OCI-LY7 (cell line): ENCODE measurements around the gene SPO11. TPM values are rescaled to one million over a fixed set of nuclear protein-coding genes. Genes with fewer than 3 reads are reported as not detected.

ENCODE experiments used
- Bru-seq: library from RNA; stranded (reverse); fragments of 400-500 nt; gene quantifications from one replicate; lab custom pipeline; 2021; lab: Mats Ljungman, UMichigan
- BruChase-seq, 2 experiments: library from RNA; stranded (reverse); fragments of 400-500 nt; gene quantifications; one replicate each; lab custom pipeline; 2021; lab: Mats Ljungman, UMichigan
- BruUV-seq: library from RNA; stranded (reverse); fragments of 400-500 nt; replicated peaks from 2 replicates; lab custom pipeline; 2021; lab: Mats Ljungman, UMichigan
- CTCF ChIA-PET: fragments of 300-600 bp; sonication (Branson Sonifier 250); formaldehyde crosslinking; loops from one replicate; lab custom pipeline; 2022; ENCODE audit warnings: antibody characterized with exemption; ENCODE audit not compliant: unreplicated experiment; lab: Charles Lee
- POLR2A ChIA-PET: fragments of 300-600 bp; sonication (Branson Sonifier 250); formaldehyde crosslinking; loops from one replicate; lab custom pipeline; 2022; ENCODE audit warnings: antibody characterized with exemption; lab: Charles Lee
- DNase-seq: peaks from one replicate; pipeline ENCODE4 v3.0.0-alpha.2; 2015; ENCODE audit warnings: low spot score
- H2AFZ ChIP-seq: fragments of 200-600 bp; sonication (generic), shearing (Covaris generic); 2 replicates; pipeline ENCODE4 v1.6.1; 2014; ENCODE audit warnings: mild to moderate bottlenecking, antibody characterized with exemption, low read length, moderate library complexity
- H3K27ac ChIP-seq: fragments of 200-600 bp; sonication (generic); 2 replicates; pipeline ENCODE4 v1.5.1; 2014; ENCODE audit warnings: mixed run types, low read depth, mild to moderate bottlenecking, moderate library complexity, low read length, inconsistent platforms; ENCODE audit not compliant: poor library complexity, severe bottlenecking
- H3K36me3 ChIP-seq: fragments of 200-600 bp; sonication (generic); 2 replicates; pipeline ENCODE4 v1.6.1; 2014; ENCODE audit warnings: mild to moderate bottlenecking, antibody characterized with exemption, low read length, moderate library complexity, mixed read lengths; ENCODE audit not compliant: insufficient read depth
- H3K4me1 ChIP-seq: fragments of 200-600 bp; sonication (generic); 2 replicates; pipeline ENCODE4 v1.5.1; 2014; ENCODE audit warnings: mild to moderate bottlenecking, low read length; ENCODE audit not compliant: insufficient read depth, poor library complexity, severe bottlenecking
- H3K4me2 ChIP-seq: fragments of 200-600 bp; sonication (generic); 2 replicates; pipeline ENCODE4 v1.6.1; 2014; ENCODE audit warnings: mild to moderate bottlenecking, low read length
- H3K4me3 ChIP-seq: fragments of 200-600 bp; sonication (generic); 2 replicates; pipeline ENCODE4 v1.5.1; 2014; ENCODE audit warnings: mild to moderate bottlenecking, low read depth, low read length; ENCODE audit not compliant: poor library complexity, severe bottlenecking
- H3K79me2 ChIP-seq: fragments of 200-600 bp; sonication (generic); 2 replicates; pipeline ENCODE4 v1.6.1; 2016; ENCODE audit warnings: low read depth, mild to moderate bottlenecking, low read length, moderate library complexity, mixed read lengths; ENCODE audit not compliant: insufficient read depth
- H3K9me2 ChIP-seq: fragments of 200-600 bp; sonication (generic); 2 replicates; pipeline ENCODE4 v1.6.1; 2016; ENCODE audit warnings: mild to moderate bottlenecking, low read length, mixed read lengths; ENCODE audit not compliant: insufficient read depth
- H3K9me3 ChIP-seq: fragments of 200-600 bp; sonication (generic); 2 replicates; pipeline ENCODE4 v1.6.1; 2014; ENCODE audit warnings: mild to moderate bottlenecking, mixed run types, low read length, mixed read lengths
- H4K20me1 ChIP-seq: fragments of 200-600 bp; sonication (generic); 2 replicates; pipeline ENCODE4 v1.6.1; 2014; ENCODE audit warnings: mild to moderate bottlenecking, antibody characterized with exemption, low read length, moderate library complexity, mixed read lengths; ENCODE audit not compliant: insufficient read depth
- CTCF ChIP-seq: fragments of 200-600 bp; sonication (generic); conservative IDR thresholded peaks from 2 replicates; pipeline ENCODE4 v1.5.1; 2014; ENCODE audit warnings: mild to moderate bottlenecking, antibody characterized with exemption, low read length, moderate library complexity, mixed read lengths
- EZH2phosphoT487 ChIP-seq: fragments of 200-600 bp; sonication (generic); IDR thresholded peaks from 2 replicates; pipeline ENCODE4 v1.6.1; 2018; ENCODE audit warnings: low read depth, borderline replicate concordance, mild to moderate bottlenecking, mixed run types, antibody characterized with exemption, low read length, moderate library complexity, mixed read lengths
- intact Hi-C: fragments of 100-400 bp; cut with micrococcal nuclease; formaldehyde crosslinking; loops from one replicate; pipeline ENCODE4 v1.10.0; 2022; ENCODE audit not compliant: unreplicated experiment
- long read RNA-seq: library from polyadenylated mRNA; stranded (forward); transcript quantifications from one replicate; pipeline ENCODE4 v2.0.0, GENCODE V29; 2022
- total RNA-seq, 2 experiments: library from RNA; depleted of rRNA in 1 of 2; stranded (reverse); fragments of >200 nt in 1 of 2; shearing (Covaris generic) in 1 of 2; gene quantifications; 2 replicates each; pipeline ENCODE4 v1.2.3, GENCODE V29; 2014 to 2022

SPO11 gene, protein sequence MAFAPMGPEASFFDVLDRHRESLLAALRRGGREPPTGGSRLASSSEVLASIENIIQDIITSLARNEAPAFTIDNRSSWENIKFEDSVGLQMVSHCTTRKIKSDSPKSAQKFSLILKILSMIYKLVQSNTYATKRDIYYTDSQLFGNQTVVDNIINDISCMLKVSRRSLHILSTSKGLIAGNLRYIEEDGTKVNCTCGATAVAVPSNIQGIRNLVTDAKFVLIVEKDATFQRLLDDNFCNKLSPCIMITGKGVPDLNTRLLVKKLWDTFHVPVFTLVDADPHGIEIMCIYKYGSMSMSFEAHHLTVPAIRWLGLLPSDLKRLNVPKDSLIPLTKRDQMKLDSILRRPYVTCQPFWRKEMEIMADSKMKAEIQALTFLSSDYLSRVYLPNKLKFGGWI
- total RNA-seq (2014; rRNA removed; shearing (Covaris generic)) (not detected in 2 replicates), total RNA-seq (2022) (not detected in 2 replicates), Bru-seq, nascent RNA (percentile 8 among the genes with signal in this experiment), BruChase-seq, experiment 1, labeled RNA remaining after a 6-hour chase (not detected), BruChase-seq, experiment 2, labeled RNA remaining after a 2-hour chase (not detected)
- long read RNA-seq: 0 reads

GRCh38 chr20:57329608-57330221 lies at the start of gene SPO11:
SPO11 (plus strand) TSS chr20:57329803; CDS start chr20:57329868, 65 bp downstream.
- Histone ChIP-seq H3K27ac (peak within 1 kb of the TSS; percentile 86), H3K36me3 (no peaks in the 10 kb centered on the region), H3K9me3 (no peaks in the 10 kb centered on the region), H3K79me2 (no peaks in the 10 kb centered on the region), H3K4me1 (peaks cover 76% of the 10 kb centered on the region), H3K9me2 (no peaks in the 10 kb centered on the region), H3K4me2 (peak within 1 kb of the TSS; percentile 67), H4K20me1 (no peaks in the 10 kb centered on the region), H3K4me3 (no peak within 1 kb of the TSS), H2AFZ (peak within 1 kb of the TSS; percentile 80)
- TF ChIP-seq CTCF: peak; percentile 95
- TF ChIP-seq EZH2phosphoT487: no peak
- BruUV-seq: no TSS peak
- intact Hi-C loops: no loop called here
- peak; percentile 81 for DNase-seq
- ChIA-PET CTCF (interaction anchor here (1.2 kb wide), 1 partner anchor 238 kb away, joined by 4 read pairs; no protein-coding TSS in a partner anchor), POLR2A (no interaction called here)

DNA sequence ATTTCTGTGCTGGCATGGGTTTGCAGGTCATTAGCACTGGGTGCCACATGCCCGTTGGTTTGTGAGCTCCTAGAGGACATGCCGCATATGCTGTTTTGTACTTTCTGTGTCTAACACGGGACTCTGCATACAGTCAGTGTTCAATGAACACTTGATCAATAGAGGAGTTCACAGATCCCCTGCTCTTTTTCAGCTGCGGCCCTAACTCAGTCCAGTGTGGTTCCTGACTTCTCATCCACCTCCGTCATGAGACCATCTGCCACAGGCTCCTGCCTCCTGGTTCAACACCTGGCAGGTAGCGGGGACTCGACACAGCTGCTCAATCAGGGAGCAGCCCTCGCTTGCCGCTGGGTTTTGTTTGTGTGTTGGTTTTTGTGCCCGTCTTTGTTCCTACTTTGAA lies 49.4 kb upstream of the SPO11 start:
- Histone ChIP-seq H2AFZ (peak overlapping the region; percentile 82), H3K4me2 (peak overlapping the region; percentile 63), H3K9me3 (no peaks in the 10 kb centered on the region), H3K36me3 (no peaks in the 10 kb centered on the region), H4K20me1 (no peaks in the 10 kb centered on the region), H3K4me3 (peak overlapping the region; percentile 28), H3K4me1 (peaks cover 92% of the 10 kb centered on the region), H3K79me2 (no peaks in the 10 kb centered on the region), H3K27ac (peak overlapping the region; percentile 49), H3K9me2 (no peaks in the 10 kb centered on the region)
- DNase-seq: peak; percentile 73
- no peak for TF ChIP-seq CTCF
- no peak for TF ChIP-seq EZH2phosphoT487
- POLR2A ChIA-PET: interaction anchor here (0.7 kb wide), 1 partner anchor 48 kb away, joined by 5 read pairs; no protein-coding TSS in a partner anchor
- intact Hi-C loops: no loop called here
- CTCF ChIA-PET: no interaction called here
- no TSS peak for BruUV-seq
